Measurements from ENCODE around the gene RBPMS2. TPM values are rescaled to one million over a fixed set of nuclear protein-coding genes. Genes with fewer than 3 reads are reported as not detected.

Gene RBPMS2
- total RNA-seq, 2 experiments from 2014 or later, result not detected

DNA sequence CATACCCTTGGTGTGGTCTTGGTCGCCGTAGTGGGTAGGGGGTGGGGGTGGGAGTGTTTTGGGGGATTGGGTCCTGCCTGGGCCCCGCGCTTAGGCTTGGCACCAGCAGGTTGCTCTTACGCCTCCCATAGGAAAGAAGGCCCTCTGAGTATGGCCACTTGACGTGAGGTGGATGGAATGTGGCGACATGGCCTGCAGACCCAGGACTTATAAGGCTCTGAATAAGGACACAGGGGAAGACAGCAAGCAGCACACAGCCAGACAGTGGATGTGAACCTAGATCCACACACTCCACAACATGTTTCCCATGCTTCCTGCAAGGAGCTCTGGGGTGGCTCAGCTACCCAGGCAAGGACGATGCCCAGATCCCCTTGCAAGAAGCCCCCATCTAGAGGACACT is 12.4 kb downstream of the RBPMS2 start:
- H3K4me3 Mint-ChIP-seq, result no peak overlapping the region
- ChIA-PET CTCF (interaction anchor here (1.6 kb wide), 1 partner anchor 46 kb away, joined by 4 read pairs; no protein-coding TSS in a partner anchor), POLR2A (no interaction called here)
- no peaks in the 10 kb centered on the region for H3K36me3 Mint-ChIP-seq (ENCODE audit: low read depth)
- H3K27ac Mint-ChIP-seq, result no peak overlapping the region
- DNase-seq, result no peak
- no peaks in the 10 kb centered on the region for H3K9me3 Mint-ChIP-seq
- H3K4me1 Mint-ChIP-seq, result peaks cover 8% of the 10 kb centered on the region
- no peaks in the 10 kb centered on the region for H3K27me3 Mint-ChIP-seq

DNA sequence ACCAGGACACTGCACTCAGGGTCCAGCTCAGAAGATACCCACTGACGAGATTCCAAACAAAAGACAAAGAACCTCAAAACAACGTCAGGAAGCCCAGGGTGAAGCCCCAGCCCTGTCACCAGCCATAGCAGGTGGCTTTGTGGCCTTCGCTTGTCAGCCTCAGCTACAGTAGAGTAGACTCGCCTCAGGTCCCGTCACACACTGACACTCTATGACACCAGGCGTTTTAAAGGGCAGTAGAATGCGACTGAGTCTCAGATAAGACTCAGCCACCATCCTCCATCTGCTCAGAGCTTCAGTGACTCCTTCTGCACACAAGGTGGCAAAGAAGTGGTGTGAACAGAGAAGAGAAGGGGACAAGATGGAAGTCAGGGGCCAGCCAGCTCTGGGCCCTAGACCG is 12.8 kb downstream of the RBPMS2 start:
- ChIA-PET POLR2A (interaction anchor here (1.0 kb wide), 1 partner anchor 132 kb away, joined by 3 read pairs; no protein-coding TSS in a partner anchor), CTCF (interaction anchor here (1.1 to 1.6 kb wide), 2 partner anchors 47 to 49 kb away, joined by 4 to 5 read pairs; no protein-coding TSS in a partner anchor)
- Mint-ChIP-seq H3K27me3 (no peaks in the 10 kb centered on the region), H3K9me3 (no peaks in the 10 kb centered on the region), H3K4me3 (no peak overlapping the region), H3K27ac (no peak overlapping the region), H3K4me1 (peaks cover 3% of the 10 kb centered on the region), H3K36me3 (ENCODE audit: low read depth) (no peaks in the 10 kb centered on the region)
- DNase-seq, result no peak

DNA sequence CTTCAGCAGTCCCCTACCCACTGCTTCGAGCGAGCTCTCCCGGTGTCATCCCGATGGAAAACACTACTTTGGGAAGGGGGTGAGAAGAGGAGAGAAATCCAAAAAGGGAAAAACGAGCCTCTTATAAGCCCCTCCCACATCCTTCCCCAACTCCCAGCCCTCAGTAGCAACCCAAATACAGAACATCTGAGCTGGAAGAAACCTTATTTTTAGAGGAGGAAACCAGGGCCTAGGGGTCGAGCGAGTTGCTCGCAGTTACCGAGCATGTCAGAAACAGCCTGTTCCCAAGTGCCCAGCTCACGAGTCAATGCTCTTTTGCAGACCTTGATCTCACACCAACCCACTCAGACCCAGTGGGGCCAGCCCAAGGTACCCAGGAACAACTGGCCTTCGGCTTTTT is 14.2 kb downstream of the RBPMS2 start:
- Mint-ChIP-seq H3K36me3 (ENCODE audit: low read depth) (no peaks in the 10 kb centered on the region), H3K27me3 (no peaks in the 10 kb centered on the region), H3K9me3 (no peaks in the 10 kb centered on the region), H3K4me1 (no peaks in the 10 kb centered on the region), H3K4me3 (no peak overlapping the region), H3K27ac (no peak overlapping the region)
- CTCF ChIA-PET, result no interaction called here
- POLR2A ChIA-PET, result no interaction called here
- no peak for DNase-seq

DNA sequence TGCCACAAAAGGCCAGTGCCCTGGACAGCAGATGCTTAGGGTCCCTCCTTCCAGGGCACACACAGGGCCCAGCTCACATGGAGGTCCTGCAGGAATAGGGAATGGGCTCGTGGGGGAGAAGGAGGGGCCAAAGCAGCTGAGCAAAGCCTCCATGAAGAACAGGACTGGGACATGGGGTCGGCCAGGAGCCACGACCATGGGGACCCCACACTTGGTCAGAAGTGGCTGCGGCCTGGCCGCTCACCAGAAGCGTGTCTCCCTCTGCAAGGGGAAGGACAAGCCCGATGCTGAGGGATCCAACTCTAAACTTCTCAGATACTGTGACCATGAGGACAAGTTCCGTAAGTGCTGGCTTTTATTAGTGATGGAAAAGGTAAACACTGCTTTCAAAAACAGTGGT is 15.3 kb downstream of the RBPMS2 start:
- no peaks in the 10 kb centered on the region for H3K4me1 Mint-ChIP-seq
- H3K4me3 Mint-ChIP-seq, result no peak overlapping the region
- no peak overlapping the region for H3K27ac Mint-ChIP-seq
- CTCF ChIA-PET, result no interaction called here
- POLR2A ChIA-PET, result no interaction called here
- no peaks in the 10 kb centered on the region for H3K9me3 Mint-ChIP-seq
- H3K27me3 Mint-ChIP-seq, result peaks cover 5% of the 10 kb centered on the region
- no peak for DNase-seq
- H3K36me3 Mint-ChIP-seq (ENCODE audit: low read depth), result no peaks in the 10 kb centered on the region

DNA sequence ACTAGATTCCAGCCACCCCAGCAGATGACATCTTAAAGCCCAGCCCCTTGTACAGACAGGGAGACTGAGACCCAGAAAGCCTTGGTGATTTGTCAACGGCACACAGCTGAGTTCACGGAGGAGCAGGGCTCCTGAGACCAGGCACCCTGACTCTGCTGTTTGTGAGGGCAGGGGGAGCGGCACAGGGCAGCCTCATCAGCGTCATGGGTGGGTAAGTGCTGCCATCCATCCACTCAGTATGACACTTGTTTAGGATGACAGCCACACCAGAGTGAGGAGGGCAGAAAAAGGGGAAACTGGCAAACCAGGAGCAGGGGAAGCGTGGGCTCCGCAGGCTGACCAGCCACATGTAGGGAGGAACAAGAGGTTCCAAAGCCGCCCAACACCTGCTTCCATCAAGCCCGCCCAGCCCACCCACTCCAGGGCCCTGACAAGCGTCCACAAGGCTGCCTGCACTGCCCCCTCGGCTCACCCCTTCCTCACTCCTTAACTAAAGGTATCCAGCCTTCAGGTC is 19.9 kb downstream of the RBPMS2 start:
- Mint-ChIP-seq H3K27me3 (peaks cover 5% of the 10 kb centered on the region), H3K27ac (no peak overlapping the region), H3K9me3 (no peaks in the 10 kb centered on the region), H3K36me3 (ENCODE audit: low read depth) (no peaks in the 10 kb centered on the region), H3K4me3 (no peak overlapping the region), H3K4me1 (no peaks in the 10 kb centered on the region)
- no peak for DNase-seq
- ChIA-PET CTCF (no interaction called here), POLR2A (no interaction called here)

DNA sequence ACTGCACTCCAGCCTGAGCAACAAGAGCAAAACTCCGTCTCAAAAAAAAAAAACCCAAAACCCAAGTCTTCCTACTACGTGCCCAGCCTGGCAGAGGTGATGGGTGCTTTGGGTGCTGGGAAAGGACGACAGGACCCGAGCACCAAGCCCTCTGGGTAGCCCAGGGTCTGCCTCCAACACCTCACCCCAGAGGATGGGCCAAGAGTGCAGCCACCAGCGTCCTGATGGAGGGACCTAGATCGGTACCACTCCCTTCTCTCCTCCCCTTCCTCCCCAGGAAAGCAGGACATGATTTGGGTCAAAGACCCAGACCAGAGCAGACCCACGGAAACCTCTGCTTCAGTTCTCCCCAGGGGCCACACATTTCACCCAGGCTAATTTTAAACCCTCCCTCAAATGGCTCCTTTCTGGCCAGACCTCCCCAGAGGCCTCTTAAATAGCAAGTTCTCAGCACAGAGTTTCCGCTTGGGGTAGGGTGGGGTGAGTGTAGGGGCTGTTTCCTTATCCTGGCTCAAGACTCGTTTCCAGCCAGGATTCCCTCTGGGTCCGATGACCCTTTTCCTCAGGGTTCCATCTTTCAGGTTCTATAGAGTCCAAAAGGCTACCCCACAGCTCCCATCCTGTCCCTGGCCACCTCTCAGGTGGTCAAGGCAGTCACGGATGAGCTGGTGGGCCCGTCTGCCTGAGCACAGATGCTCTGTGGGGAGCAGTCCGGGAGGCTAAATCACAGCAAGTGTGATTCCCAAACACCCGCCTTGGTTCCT is 20.5 kb downstream of the RBPMS2 start:
- H3K27ac Mint-ChIP-seq, result no peak overlapping the region
- no peak for DNase-seq
- H3K9me3 Mint-ChIP-seq, result no peaks in the 10 kb centered on the region
- no peak overlapping the region for H3K4me3 Mint-ChIP-seq
- POLR2A ChIA-PET, result no interaction called here
- H3K27me3 Mint-ChIP-seq, result peaks cover 7% of the 10 kb centered on the region
- no peaks in the 10 kb centered on the region for H3K4me1 Mint-ChIP-seq
- H3K36me3 Mint-ChIP-seq (ENCODE audit: low read depth), result no peaks in the 10 kb centered on the region
- CTCF ChIA-PET, result interaction anchor here (0.7 kb wide), 1 partner anchor 89 kb away, joined by 4 read pairs; no protein-coding TSS in a partner anchor

DNA sequence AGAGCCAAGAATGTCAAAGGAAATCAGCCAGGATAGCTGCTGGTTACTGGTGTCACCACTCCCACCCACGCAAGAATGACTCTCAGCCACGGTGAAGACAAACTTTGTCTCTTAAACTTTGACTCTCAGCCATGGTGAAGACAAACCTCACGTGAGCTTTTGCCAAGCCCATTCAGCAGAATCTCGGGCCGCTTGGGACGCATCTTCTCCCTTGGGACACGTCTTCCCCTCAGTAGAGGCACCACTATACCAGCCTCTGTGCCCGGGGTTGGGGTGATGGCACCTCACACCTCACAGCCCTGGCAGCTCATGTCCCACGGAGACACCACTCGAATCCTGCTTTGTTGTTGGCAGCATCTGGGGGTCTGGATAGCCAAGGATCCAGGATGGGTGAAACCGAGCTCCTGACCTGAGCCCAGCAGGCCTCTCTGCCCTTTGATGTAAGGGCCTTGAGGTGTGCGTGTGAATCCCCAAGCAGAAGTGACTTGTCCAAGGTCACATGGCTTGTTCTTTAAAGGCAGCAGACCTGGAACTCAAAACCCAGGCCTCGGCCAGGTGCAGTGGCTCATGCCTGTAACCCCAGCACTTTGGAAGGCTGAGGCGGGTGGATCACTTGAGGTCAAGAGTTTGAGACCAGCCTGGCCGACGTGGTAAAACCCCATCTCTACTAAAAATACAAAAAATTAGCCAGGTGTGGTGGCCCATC is 21.8 kb downstream of the RBPMS2 start:
- no peak for DNase-seq
- CTCF ChIA-PET, result interaction anchor here (0.7 to 1.3 kb wide), 2 partner anchors 56 to 88 kb away, joined by 4 read pairs; no protein-coding TSS in a partner anchor
- H3K4me3 Mint-ChIP-seq, result no peak overlapping the region
- no peaks in the 10 kb centered on the region for H3K9me3 Mint-ChIP-seq
- no peak overlapping the region for H3K27ac Mint-ChIP-seq
- peaks cover 7% of the 10 kb centered on the region for H3K27me3 Mint-ChIP-seq
- H3K36me3 Mint-ChIP-seq (ENCODE audit: low read depth), result no peaks in the 10 kb centered on the region
- no peaks in the 10 kb centered on the region for H3K4me1 Mint-ChIP-seq
- POLR2A ChIA-PET, result no interaction called here

DNA sequence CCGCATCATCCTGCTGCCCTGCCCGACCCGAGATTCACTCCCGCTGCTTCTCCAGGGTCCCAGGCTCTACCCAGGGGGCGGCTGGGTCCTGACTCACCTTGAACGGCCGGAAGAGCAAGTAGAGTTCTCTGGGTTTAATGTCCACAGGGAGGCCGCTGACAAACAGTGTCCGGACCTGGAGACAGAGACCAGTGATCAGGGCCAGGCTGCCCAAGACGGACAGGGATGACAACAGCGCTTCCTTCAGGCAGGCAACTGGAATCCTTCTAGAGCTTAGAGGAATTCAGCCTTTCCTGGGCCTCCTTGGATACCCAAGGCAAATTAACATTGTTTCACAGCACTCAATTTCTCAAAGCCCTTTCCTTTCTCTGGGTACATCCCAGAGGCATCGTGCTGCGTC is 23.9 kb downstream of the RBPMS2 start:
- Mint-ChIP-seq H3K9me3 (no peaks in the 10 kb centered on the region), H3K4me1 (no peaks in the 10 kb centered on the region), H3K36me3 (ENCODE audit: low read depth) (no peaks in the 10 kb centered on the region), H3K4me3 (no peak overlapping the region), H3K27me3 (peaks cover 17% of the 10 kb centered on the region), H3K27ac (no peak overlapping the region)
- ChIA-PET POLR2A (no interaction called here), CTCF (no interaction called here)
- no peak for DNase-seq

DNA sequence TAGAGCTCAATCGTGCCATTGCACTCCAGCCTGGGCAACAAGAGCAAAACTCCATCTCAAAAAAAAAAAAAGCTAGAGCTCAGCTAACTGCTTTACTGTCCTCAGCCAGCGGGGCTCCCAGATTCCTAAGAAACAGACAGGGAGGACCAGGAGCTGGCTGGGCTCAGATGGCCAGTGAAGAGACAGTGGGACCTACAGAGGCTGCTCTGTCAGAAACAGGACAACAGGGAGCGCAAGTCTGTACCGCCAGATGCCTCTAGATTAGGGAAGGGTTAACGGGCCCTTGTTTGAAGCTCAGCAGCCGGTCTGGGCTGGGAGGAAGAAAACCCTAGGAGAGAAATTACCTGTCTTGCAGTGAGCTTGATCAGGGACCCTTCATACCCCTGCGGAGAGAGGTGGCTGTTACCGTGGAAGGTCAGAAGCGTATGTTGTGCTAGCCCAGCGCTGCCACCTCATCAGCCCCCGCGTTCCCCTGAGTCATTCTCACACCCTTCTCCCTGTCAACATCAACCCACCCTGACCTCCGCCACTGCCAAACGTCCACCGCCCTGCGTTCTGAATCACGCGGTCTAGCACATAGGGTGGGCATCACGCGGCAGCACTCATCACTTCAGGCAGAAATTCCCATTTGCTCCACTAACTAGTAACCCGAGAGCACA is 25.3 kb downstream of the RBPMS2 start:
- ChIA-PET POLR2A (no interaction called here), CTCF (interaction anchor here (0.6 to 1.2 kb wide), 2 partner anchors 59 to 91 kb away, joined by 4 to 6 read pairs; no protein-coding TSS in a partner anchor)
- Mint-ChIP-seq H3K9me3 (no peaks in the 10 kb centered on the region), H3K36me3 (ENCODE audit: low read depth) (no peaks in the 10 kb centered on the region), H3K4me1 (no peaks in the 10 kb centered on the region), H3K27me3 (peaks cover 19% of the 10 kb centered on the region), H3K4me3 (no peak overlapping the region), H3K27ac (no peak overlapping the region)
- DNase-seq, result no peak

DNA sequence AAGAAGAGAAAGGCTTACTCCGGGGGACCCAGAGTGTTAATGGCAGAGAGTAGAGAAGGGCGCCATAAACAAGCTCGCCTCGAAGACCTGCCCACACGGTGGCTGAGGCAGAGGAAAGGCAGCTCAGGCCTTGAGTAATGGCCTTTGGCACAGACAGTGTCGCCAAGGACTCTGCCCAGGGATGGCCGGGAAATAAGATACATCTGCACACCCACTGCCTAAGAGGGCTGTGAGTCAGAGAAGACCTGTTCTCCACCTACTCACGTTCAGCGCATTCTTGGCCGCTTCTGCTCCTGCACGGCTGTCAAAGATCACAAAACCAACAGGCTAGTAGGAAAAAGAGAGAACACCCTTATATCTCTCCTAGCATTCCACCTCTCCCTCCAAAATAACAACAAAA is 26.2 kb downstream of the RBPMS2 start:
- no peaks in the 10 kb centered on the region for H3K36me3 Mint-ChIP-seq (ENCODE audit: low read depth)
- POLR2A ChIA-PET, result no interaction called here
- no peak overlapping the region for H3K27ac Mint-ChIP-seq
- H3K4me3 Mint-ChIP-seq, result no peak overlapping the region
- peaks cover 19% of the 10 kb centered on the region for H3K27me3 Mint-ChIP-seq
- H3K4me1 Mint-ChIP-seq, result no peaks in the 10 kb centered on the region
- no peaks in the 10 kb centered on the region for H3K9me3 Mint-ChIP-seq
- CTCF ChIA-PET, result no interaction called here
- no peak for DNase-seq

DNA sequence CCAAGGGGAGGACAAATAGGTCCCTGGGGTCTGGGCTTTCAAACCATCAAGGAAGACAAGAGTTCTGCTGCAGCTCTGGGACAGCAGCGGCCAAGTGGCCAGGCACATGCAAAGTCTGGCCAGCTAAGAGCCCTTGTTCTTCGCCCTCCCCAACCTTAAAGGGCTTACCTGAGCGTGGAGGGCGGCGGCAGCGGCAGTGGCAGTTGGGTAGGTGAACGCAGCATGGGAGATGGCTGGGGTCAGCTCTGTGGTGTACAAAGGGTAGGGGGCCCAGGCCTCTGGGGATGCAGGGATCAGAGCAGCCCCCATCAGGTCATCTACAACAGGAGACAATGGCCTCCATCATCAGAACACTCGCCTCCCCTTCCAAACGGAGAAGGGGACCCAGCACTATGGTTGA is 27.1 kb downstream of the RBPMS2 start:
- Mint-ChIP-seq H3K4me3 (no peak overlapping the region), H3K9me3 (no peaks in the 10 kb centered on the region), H3K27ac (no peak overlapping the region), H3K4me1 (no peaks in the 10 kb centered on the region), H3K27me3 (peaks cover 19% of the 10 kb centered on the region), H3K36me3 (ENCODE audit: low read depth) (no peaks in the 10 kb centered on the region)
- no peak for DNase-seq
- CTCF ChIA-PET, result no interaction called here
- POLR2A ChIA-PET, result interaction anchor here (0.6 kb wide), 1 partner anchor 57 kb away, joined by 4 read pairs; no protein-coding TSS in a partner anchor

DNA sequence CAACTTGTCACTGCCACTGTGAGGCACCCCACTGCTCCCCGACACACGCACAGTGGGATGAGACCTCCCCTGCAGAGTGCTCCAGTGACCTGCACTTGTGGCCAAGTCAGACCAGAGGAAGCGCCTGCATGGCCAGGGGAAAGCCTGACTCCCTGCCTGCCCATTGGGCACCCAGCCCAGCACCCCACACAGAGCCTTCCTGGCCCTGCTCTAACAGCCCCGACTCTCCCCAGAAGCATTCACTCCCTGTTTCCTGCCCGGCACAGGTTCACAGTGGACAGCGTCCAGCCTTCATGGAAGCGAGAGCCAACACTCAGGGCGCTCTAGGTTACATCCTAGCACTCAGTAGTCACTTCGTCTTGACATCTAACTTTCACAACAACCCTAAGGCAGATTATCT is 27.8 kb downstream of the RBPMS2 start:
- no peak overlapping the region for H3K4me3 Mint-ChIP-seq
- H3K27ac Mint-ChIP-seq, result no peak overlapping the region
- ChIA-PET POLR2A (interaction anchor here (0.6 kb wide), 1 partner anchor 56 kb away, joined by 4 read pairs; no protein-coding TSS in a partner anchor), CTCF (no interaction called here)
- H3K27me3 Mint-ChIP-seq, result peaks cover 19% of the 10 kb centered on the region
- no peaks in the 10 kb centered on the region for H3K9me3 Mint-ChIP-seq
- no peak for DNase-seq
- no peaks in the 10 kb centered on the region for H3K36me3 Mint-ChIP-seq (ENCODE audit: low read depth)
- no peaks in the 10 kb centered on the region for H3K4me1 Mint-ChIP-seq

DNA sequence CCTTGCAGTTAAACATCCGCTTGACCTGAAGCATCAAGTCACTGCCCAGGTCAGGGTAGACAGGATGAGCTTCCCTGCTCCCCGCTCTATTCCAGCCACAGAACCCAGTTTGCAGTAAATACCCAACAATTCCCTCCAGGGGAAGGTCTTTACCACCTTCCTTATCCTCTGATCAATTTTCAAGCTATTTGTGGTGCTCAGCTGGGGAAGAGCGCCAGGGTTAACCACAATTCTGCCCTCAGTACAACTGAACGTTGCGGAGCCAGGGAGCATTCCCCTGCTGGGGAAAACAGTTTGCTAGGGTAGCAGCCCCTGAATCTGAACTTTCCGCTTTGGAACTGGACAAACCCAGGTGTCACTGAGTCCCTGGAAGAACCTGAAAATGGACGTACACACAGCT is 28.5 kb downstream of the RBPMS2 start:
- Mint-ChIP-seq H3K4me3 (no peak overlapping the region), H3K27ac (no peak overlapping the region), H3K27me3 (peaks cover 19% of the 10 kb centered on the region), H3K9me3 (no peaks in the 10 kb centered on the region), H3K36me3 (ENCODE audit: low read depth) (no peaks in the 10 kb centered on the region), H3K4me1 (no peaks in the 10 kb centered on the region)
- CTCF ChIA-PET, result interaction anchor here (0.9 kb wide), 1 partner anchor 64 kb away, joined by 4 read pairs; no protein-coding TSS in a partner anchor
- no peak for DNase-seq
- POLR2A ChIA-PET, result no interaction called here
